GM15510 (cell line): ENCODE measurements around the gene SMYD3.

Experiments
- POLR2A ChIP-seq: IDR thresholded peaks from 3 replicates; pipeline ENCODE4 v1.6.1; 2011; ENCODE audit warnings: borderline replicate concordance; ENCODE audit not compliant: insufficient read length; ENCODE audit errors: extremely low read depth

The SMYD3 gene

GRCh38 chr1:245835386-245835785, 671.7 kb downstream of the SMYD3 start:
- TF ChIP-seq POLR2A, result no peak

GRCh38 chr1:245834002-245834401, 673.1 kb downstream of the SMYD3 start:
- no peak for TF ChIP-seq POLR2A

- TF ChIP-seq POLR2A, result no peak
These were observed 674.1 kb downstream of the SMYD3 start for GRCh38 chr1:245832771-245833527.

- no peak for TF ChIP-seq POLR2A
These were observed 675.6 kb downstream of the SMYD3 start for GRCh38 chr1:245831518-245831917.

- no peak for TF ChIP-seq POLR2A
These were observed 677.3 kb downstream of the SMYD3 start for GRCh38 chr1:245829826-245830225.

- no peak for TF ChIP-seq POLR2A
These were observed 677.9 kb downstream of the SMYD3 start for GRCh38 chr1:245829194-245829593.

- no peak for TF ChIP-seq POLR2A
These were observed 679.8 kb downstream of the SMYD3 start for GRCh38 chr1:245827301-245827700.

GRCh38 chr1:245825128-245825901, 681.8 kb downstream of the SMYD3 start:
- no peak for TF ChIP-seq POLR2A

GRCh38 chr1:245823408-245824147, 683.5 kb downstream of the SMYD3 start:
- no peak for TF ChIP-seq POLR2A

- no peak for TF ChIP-seq POLR2A
These were observed 684.1 kb downstream of the SMYD3 start for GRCh38 chr1:245822996-245823395.

- TF ChIP-seq POLR2A, result no peak
These were observed 692.4 kb downstream of the SMYD3 start for GRCh38 chr1:245814651-245815050.

- no peak for TF ChIP-seq POLR2A
These were observed 694.8 kb downstream of the SMYD3 start for GRCh38 chr1:245812278-245812677.

- no peak for TF ChIP-seq POLR2A
These were observed 696.2 kb downstream of the SMYD3 start for GRCh38 chr1:245810789-245811337.

GRCh38 chr1:245810181-245810769, 696.8 kb downstream of the SMYD3 start:
- TF ChIP-seq POLR2A, result no peak
